Measurements from ENCODE around the gene KSR1.
"Not testable (repeated sequence)": the region's sequence is repeated elsewhere in the genome, so short reads cannot be mapped to it uniquely, and the experiment has no call there.

The KSR1 gene

GRCh38 chr17:27498615-27499309 is 42.5 kb downstream of the KSR1 start:
- no peak overlapping the region for H3K4me3 ChIP-seq
- DNase-seq (ENCODE audit: low spot score), result no peak
- H3K27ac ChIP-seq, result no peak overlapping the region
- no peak for TF ChIP-seq CTCF (IDR thresholded peaks at IDR 0.05)

- Histone ChIP-seq H3K4me3 (no peak overlapping the region), H3K27ac (no peak overlapping the region)
- TF ChIP-seq CTCF (IDR thresholded peaks at IDR 0.05), result no peak
- DNase-seq (ENCODE audit: low spot score), result no peak
Measured at GRCh38 chr17:27499451-27500265, 43.4 kb downstream of the KSR1 start.

- DNase-seq (ENCODE audit: low spot score); H3K4me3 ChIP-seq; H3K27ac ChIP-seq: not testable (repeated sequence)
Measured at GRCh38 chr17:27501338-27501737, 45.1 kb downstream of the KSR1 start.

- no peak for DNase-seq (ENCODE audit: low spot score)
- H3K27ac ChIP-seq, result peak overlapping the region in 1 of 2 donors; percentile 66
- H3K4me3 ChIP-seq, result no peak overlapping the region
- no peak for TF ChIP-seq CTCF (IDR thresholded peaks at IDR 0.05)
Measured at GRCh38 chr17:27502526-27503324, 46.5 kb downstream of the KSR1 start.

GRCh38 chr17:27503611-27504010 is 47.4 kb downstream of the KSR1 start:
- H3K4me3 ChIP-seq, result no peak overlapping the region
- TF ChIP-seq CTCF (IDR thresholded peaks at IDR 0.05), result no peak
- H3K27ac ChIP-seq, result peak overlapping the region in 1 of 2 donors; percentile 15
- no peak for DNase-seq (ENCODE audit: low spot score)

- Histone ChIP-seq H3K4me3 (no peak overlapping the region), H3K27ac (peak overlapping the region in 1 of 2 donors; percentile 15)
- no peak for TF ChIP-seq CTCF (IDR thresholded peaks at IDR 0.05)
- no peak for DNase-seq (ENCODE audit: low spot score)
Measured at GRCh38 chr17:27504188-27504995, 48.1 kb downstream of the KSR1 start.
